BLaER1 (cell line): ENCODE results near the gene AK9.

Experiments
- H3K27ac ChIP-seq: shearing (Covaris generic); formaldehyde crosslinking; 2 replicates; pipeline ENCODE4 v1.8.1; 2022
- H3K27me3 ChIP-seq: shearing (Covaris generic); formaldehyde crosslinking; 2 replicates; pipeline ENCODE4 v1.8.1; 2022
- H3K36me3 ChIP-seq: shearing (Covaris generic); formaldehyde crosslinking; 2 replicates; pipeline ENCODE4 v1.8.1; 2022
- H3K4me1 ChIP-seq: shearing (Covaris generic); formaldehyde crosslinking; 2 replicates; pipeline ENCODE4 v1.8.1; 2022
- H3K4me2 ChIP-seq: shearing (Covaris generic); formaldehyde crosslinking; 2 replicates; pipeline ENCODE4 v1.8.1; 2022
- H3K4me3 ChIP-seq: shearing (Covaris generic); formaldehyde crosslinking; 2 replicates; pipeline ENCODE4 v1.8.1; 2022
- H3K9ac ChIP-seq: shearing (Covaris generic); formaldehyde crosslinking; 2 replicates; pipeline ENCODE4 v1.8.1; 2022
- H3K9me3 ChIP-seq: shearing (Covaris generic); formaldehyde crosslinking; 2 replicates; pipeline ENCODE4 v1.8.1; 2022
- H4K20me1 ChIP-seq: shearing (Covaris generic); formaldehyde crosslinking; 2 replicates; pipeline ENCODE4 v1.8.1; 2022
- Cebpa-rat ChIP-seq: shearing (Covaris generic); IDR thresholded peaks from 2 replicates; pipeline ENCODE4 v1.8.1; 2022

AK9 gene

DNA sequence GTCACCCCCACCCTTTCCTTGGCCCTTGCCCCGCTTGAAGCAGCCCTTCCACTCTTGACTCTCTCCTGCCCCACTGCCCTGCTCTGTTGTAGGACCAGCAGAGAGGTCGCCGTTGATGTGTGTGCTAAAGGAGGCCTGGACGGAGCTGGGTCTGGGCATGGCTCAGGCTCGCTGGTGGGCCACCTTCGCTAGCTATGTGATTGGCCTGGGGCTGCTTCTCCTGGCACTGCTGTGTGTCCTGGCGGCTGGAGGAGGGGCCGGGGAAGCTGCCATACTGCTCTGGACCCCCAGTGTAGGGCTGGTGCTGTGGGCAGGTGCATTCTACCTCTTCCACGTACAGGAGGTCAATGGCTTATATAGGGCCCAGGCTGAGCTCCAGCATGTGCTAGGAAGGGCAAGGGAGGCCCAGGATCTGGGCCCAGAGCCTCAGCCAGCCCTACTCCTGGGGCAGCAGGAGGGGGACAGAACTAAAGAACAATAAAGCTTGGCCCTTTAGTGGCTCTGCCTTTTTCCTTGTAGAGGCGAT, 247.5 kb downstream of the AK9 start:
- no peak overlapping the region; the same call in 1 of the 2 replicates for H3K27ac ChIP-seq
- H3K9me3 ChIP-seq = no peaks in the 10 kb centered on the region
- peaks cover 68% of the 10 kb centered on the region for H3K4me1 ChIP-seq
- H3K4me3 ChIP-seq = no peak overlapping the region
- TF ChIP-seq Cebpa-rat = no peak
- no peak overlapping the region for H3K4me2 ChIP-seq
- peaks cover 67% of the 10 kb centered on the region for H4K20me1 ChIP-seq
- H3K36me3 ChIP-seq = peaks cover 66% of the 10 kb centered on the region
- no peaks in the 10 kb centered on the region; the same call in 1 of the 2 replicates for H3K27me3 ChIP-seq
- H3K9ac ChIP-seq = no peak overlapping the region
